ENCODE data around the gene ARMC2. TPM values are rescaled to one million over a fixed set of nuclear protein-coding genes. Genes with fewer than 3 reads are reported as not detected.

The ARMC2 gene
- polyA plus RNA-seq, 1 experiment = 5.1 TPM

DNA sequence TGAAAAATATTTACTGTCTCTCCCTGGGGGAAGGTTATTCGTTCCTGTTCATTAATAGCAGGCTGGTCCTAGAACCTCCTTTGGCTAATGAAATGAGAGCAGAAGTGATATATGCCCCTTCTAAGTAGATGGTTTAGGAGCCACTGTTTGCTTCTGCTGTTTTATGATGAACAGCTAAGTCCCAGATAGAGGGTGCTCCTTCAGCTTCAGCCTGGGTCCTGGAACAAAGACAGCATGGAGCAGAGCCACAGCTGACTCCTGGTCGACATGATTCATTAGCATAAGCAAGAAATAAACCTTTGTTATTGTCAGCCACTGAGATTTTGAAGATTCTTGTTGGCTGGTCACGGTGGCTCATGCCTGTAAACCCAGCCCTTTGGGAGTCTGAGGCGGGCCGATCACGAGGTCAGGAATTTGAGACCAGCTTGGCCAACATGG is 47.8 kb upstream of the ARMC2 start:
- H3K27ac ChIP-seq (ENCODE audit: low read depth, low read length) = no peak overlapping the region
- no peak overlapping the region for H3K4me3 ChIP-seq (ENCODE audit: low read depth, low read length)
- DNase-seq (ENCODE audit: low read depth, low spot score) = no peak
- CTCF ChIA-PET = interaction anchor here (1.2 to 1.8 kb wide), 2 partner anchors 35 to 36 kb away, joined by 3 to 5 read pairs; no protein-coding TSS in a partner anchor
- POLR2A ChIA-PET = no interaction called here
- TF ChIP-seq, protein P1, sequence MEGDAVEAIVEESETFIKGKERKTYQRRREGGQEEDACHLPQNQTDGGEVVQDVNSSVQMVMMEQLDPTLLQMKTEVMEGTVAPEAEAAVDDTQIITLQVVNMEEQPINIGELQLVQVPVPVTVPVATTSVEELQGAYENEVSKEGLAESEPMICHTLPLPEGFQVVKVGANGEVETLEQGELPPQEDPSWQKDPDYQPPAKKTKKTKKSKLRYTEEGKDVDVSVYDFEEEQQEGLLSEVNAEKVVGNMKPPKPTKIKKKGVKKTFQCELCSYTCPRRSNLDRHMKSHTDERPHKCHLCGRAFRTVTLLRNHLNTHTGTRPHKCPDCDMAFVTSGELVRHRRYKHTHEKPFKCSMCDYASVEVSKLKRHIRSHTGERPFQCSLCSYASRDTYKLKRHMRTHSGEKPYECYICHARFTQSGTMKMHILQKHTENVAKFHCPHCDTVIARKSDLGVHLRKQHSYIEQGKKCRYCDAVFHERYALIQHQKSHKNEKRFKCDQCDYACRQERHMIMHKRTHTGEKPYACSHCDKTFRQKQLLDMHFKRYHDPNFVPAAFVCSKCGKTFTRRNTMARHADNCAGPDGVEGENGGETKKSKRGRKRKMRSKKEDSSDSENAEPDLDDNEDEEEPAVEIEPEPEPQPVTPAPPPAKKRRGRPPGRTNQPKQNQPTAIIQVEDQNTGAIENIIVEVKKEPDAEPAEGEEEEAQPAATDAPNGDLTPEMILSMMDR (IDR thresholded peaks at IDR 0.05; ENCODE audit: low read depth, low read length) = no peak
- H3K27me3 ChIP-seq (ENCODE audit: control insufficient read depth, insufficient read depth, low read length) = peaks cover 3% of the 10 kb centered on the region
- no peaks in the 10 kb centered on the region for H3K9me3 ChIP-seq (ENCODE audit: control insufficient read depth, insufficient read depth, low read length)

DNA sequence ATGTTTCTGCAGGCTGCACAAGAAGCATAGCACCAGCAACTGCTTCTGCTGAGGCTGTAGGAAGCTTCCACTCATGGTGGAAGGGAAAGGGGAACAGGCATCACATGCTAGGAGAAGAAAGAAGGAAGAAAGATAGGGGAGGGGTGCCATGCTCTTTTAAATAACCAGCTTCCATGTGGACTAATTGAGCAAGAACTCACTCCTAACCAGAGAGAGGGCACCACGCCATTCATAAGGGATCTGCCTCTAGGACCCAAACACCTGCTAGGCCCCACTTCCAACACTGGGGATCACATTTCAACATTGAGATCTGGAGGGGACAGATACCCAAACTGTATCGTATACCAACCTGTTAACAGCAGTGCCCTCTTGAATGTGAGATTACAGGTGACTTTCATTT is 46.9 kb upstream of the ARMC2 start:
- DNase-seq (ENCODE audit: low read depth, low spot score) = no peak
- ChIA-PET CTCF (interaction anchor here (1.8 kb wide), 1 partner anchor 35 kb away, joined by 5 read pairs; no protein-coding TSS in a partner anchor), POLR2A (no interaction called here)
- Histone ChIP-seq H3K4me3 (ENCODE audit: low read depth, low read length) (no peak overlapping the region), H3K9me3 (ENCODE audit: control insufficient read depth, insufficient read depth, low read length) (no peaks in the 10 kb centered on the region), H3K27ac (ENCODE audit: low read depth, low read length) (no peak overlapping the region), H3K27me3 (ENCODE audit: control insufficient read depth, insufficient read depth, low read length) (peaks cover 3% of the 10 kb centered on the region)
- TF ChIP-seq, protein P1 (IDR thresholded peaks at IDR 0.05; ENCODE audit: low read depth, low read length) = no peak

DNA sequence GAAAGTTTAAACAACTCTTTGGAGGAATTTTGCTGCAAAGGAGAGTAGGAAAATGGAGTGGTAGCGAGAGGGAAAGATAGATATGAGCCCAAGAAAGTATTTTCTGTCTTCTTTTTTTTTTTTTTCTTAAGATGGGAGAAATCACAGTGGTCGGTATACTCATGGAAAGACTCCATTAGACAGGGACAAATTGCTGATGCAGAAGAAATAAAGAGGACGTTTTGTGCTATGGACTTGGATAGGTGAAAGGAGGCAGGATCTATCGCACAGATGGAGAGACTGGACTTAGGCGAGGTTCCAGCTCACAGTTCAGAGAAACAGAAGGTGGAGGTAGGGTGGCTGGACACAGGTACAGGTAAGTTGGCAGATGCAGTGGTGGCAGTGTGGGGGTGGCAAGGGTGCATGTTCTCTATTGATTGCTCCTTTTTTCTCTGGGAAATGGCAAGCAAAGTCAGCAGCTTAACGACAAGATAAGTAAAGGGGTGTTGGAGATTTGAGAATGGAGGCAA is 44.2 kb upstream of the ARMC2 start:
- H3K9me3 ChIP-seq (ENCODE audit: control insufficient read depth, insufficient read depth, low read length) = no peaks in the 10 kb centered on the region
- H3K27ac ChIP-seq (ENCODE audit: low read depth, low read length) = no peak overlapping the region
- no peak overlapping the region for H3K4me3 ChIP-seq (ENCODE audit: low read depth, low read length)
- POLR2A ChIA-PET = interaction anchor here (0.6 kb wide), 1 partner anchor 181 kb away, joined by 3 read pairs; no protein-coding TSS in a partner anchor
- DNase-seq (ENCODE audit: low read depth, low spot score) = no peak
- peaks cover 3% of the 10 kb centered on the region for H3K27me3 ChIP-seq (ENCODE audit: control insufficient read depth, insufficient read depth, low read length)
- TF ChIP-seq, protein P1 (IDR thresholded peaks at IDR 0.05; ENCODE audit: low read depth, low read length) = no peak
- CTCF ChIA-PET = no interaction called here

DNA sequence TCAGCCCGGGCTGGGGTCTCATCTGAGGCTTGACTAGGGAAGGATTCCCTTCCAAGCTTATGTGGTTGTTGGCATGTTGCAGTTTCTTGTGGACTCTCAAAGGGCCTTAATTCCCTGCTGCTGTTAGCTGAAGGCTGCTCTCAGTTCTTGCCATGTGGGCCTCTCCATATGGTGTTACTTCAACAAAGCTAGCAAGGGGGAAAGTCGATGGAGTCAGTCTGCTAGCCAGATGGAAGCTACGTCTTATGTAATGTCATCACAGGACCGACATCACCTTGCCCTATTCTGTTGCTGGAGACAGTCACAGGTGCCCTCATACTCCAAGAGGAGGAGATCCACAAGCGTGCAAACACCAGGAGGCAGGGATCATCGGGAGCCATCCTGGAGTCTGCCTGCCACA is 43.3 kb upstream of the ARMC2 start:
- DNase-seq (ENCODE audit: low read depth, low spot score) = no peak
- ChIA-PET CTCF (interaction anchor here (0.5 to 2.0 kb wide), 2 partner anchors 10 to 210 kb away, joined by 3 to 4 read pairs; no protein-coding TSS in a partner anchor), POLR2A (no interaction called here)
- TF ChIP-seq, protein P1 (IDR thresholded peaks at IDR 0.05; ENCODE audit: low read depth, low read length) = no peak
- H3K27me3 ChIP-seq (ENCODE audit: control insufficient read depth, insufficient read depth, low read length) = peaks cover 3% of the 10 kb centered on the region
- no peak overlapping the region for H3K27ac ChIP-seq (ENCODE audit: low read depth, low read length)
- H3K4me3 ChIP-seq (ENCODE audit: low read depth, low read length) = no peak overlapping the region
- no peaks in the 10 kb centered on the region for H3K9me3 ChIP-seq (ENCODE audit: control insufficient read depth, insufficient read depth, low read length)

DNA sequence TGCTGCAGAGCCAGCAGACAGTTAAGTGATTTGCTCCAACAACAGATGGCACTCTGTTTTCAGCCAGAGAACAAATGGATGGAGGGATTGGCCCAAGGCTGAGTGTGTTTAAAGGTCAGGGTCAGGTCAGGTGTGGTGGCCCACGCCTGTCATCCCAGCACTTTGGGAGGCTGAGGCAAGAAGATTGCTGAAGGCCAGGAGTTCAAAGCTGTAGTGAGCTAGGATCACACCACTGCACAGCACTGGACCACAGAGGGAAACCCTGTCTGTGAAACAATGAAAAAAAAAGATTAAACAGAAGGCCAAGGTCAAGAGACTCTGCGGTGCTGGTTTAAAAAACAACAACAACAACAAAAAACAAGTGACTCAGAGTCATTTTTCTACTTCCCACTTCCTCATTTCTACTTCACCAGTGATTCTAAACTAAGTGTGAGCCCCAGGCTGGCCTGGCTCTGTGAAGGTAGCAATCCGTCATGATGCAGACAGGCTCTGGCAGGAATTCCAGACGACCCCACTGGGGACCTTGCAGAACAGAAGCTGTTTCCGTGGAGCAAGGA is 42.5 kb upstream of the ARMC2 start:
- Histone ChIP-seq H3K4me3 (ENCODE audit: low read depth, low read length) (no peak overlapping the region), H3K27ac (ENCODE audit: low read depth, low read length) (no peak overlapping the region), H3K9me3 (ENCODE audit: control insufficient read depth, insufficient read depth, low read length) (no peaks in the 10 kb centered on the region), H3K27me3 (ENCODE audit: control insufficient read depth, insufficient read depth, low read length) (peaks cover 3% of the 10 kb centered on the region)
- TF ChIP-seq, protein P1 (IDR thresholded peaks at IDR 0.05; ENCODE audit: low read depth, low read length) = no peak
- CTCF ChIA-PET = interaction anchor here (1.2 to 2.0 kb wide), 4 partner anchors 9 to 35 kb away, joined by 3 to 4 read pairs (median 3); no protein-coding TSS in a partner anchor
- no peak for DNase-seq (ENCODE audit: low read depth, low spot score)
- POLR2A ChIA-PET = interaction anchor here (0.7 kb wide), 1 partner anchor 587 kb away, joined by 3 read pairs; no protein-coding TSS in a partner anchor
